ENCODE data around the gene BRD7.

BRD7 gene

DNA sequence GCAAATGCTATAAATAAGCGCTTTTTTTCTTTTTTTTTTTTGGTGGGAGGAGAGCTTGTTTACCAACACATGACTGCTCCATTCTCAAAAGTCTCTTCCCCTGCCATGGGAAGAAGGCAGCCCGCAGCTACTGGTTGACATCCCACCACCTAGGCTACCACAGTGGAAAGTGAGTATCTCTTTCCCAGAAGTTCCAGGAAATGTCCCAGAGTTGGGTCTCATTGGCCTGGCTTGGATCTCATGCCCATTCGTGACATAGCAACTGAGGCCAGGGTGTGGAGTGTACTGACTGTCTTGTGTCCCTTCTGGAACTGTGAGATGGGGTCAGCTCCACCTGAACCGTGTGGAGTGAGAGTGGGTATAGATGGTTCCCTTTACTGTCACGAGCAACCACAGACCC lies 29.5 kb upstream of the BRD7 start:
- Mint-ChIP-seq H3K9me3 (no peaks in the 10 kb centered on the region), H3K4me3 (no peak overlapping the region), H3K27me3 (ENCODE audit: low read depth, poor library complexity) (no peaks in the 10 kb centered on the region), H3K4me1 (peaks cover 42% of the 10 kb centered on the region), H3K27ac (no peak overlapping the region), H3K36me3 (ENCODE audit: low read depth) (no peaks in the 10 kb centered on the region)
- no peak for DNase-seq
- no peak for TF ChIP-seq CTCF (IDR thresholded peaks at IDR 0.05)

GRCh38 chr16:50396761-50397535 lies 28.2 kb upstream of the BRD7 start:
- no peak for DNase-seq
- Mint-ChIP-seq H3K9me3 (no peaks in the 10 kb centered on the region), H3K4me3 (no peak overlapping the region), H3K36me3 (ENCODE audit: low read depth) (no peaks in the 10 kb centered on the region), H3K27me3 (ENCODE audit: low read depth, poor library complexity) (no peaks in the 10 kb centered on the region), H3K4me1 (peaks cover 47% of the 10 kb centered on the region), H3K27ac (peak overlapping the region; percentile 90)
- TF ChIP-seq CTCF (IDR thresholded peaks at IDR 0.05) = no peak

- no peak for TF ChIP-seq CTCF (IDR thresholded peaks at IDR 0.05)
- Mint-ChIP-seq H3K27me3 (ENCODE audit: low read depth, poor library complexity) (no peaks in the 10 kb centered on the region), H3K36me3 (ENCODE audit: low read depth) (no peaks in the 10 kb centered on the region)
Measured at GRCh38 chr16:50395763-50396710, 27.2 kb upstream of the BRD7 start.

GRCh38 chr16:50393858-50394802 lies 25.3 kb upstream of the BRD7 start:
- TF ChIP-seq CTCF (IDR thresholded peaks at IDR 0.05) = no peak
- H3K27ac Mint-ChIP-seq = peak overlapping the region; percentile 5
- no peak overlapping the region for H3K4me3 Mint-ChIP-seq
- peaks cover 70% of the 10 kb centered on the region for H3K4me1 Mint-ChIP-seq
- no peaks in the 10 kb centered on the region for H3K9me3 Mint-ChIP-seq
- DNase-seq = no peak
- H3K36me3 Mint-ChIP-seq (ENCODE audit: low read depth) = no peaks in the 10 kb centered on the region
- H3K27me3 Mint-ChIP-seq (ENCODE audit: low read depth, poor library complexity) = no peaks in the 10 kb centered on the region

More at GRCh38 chr16:50395763-50396710, 27.2 kb upstream of the BRD7 start:
- no peak overlapping the region for H3K4me3 Mint-ChIP-seq
- DNase-seq = no peak
- no peak overlapping the region for H3K27ac Mint-ChIP-seq
- H3K9me3 Mint-ChIP-seq = no peaks in the 10 kb centered on the region
- H3K4me1 Mint-ChIP-seq = peaks cover 56% of the 10 kb centered on the region

- DNase-seq = no peak
- H3K36me3 Mint-ChIP-seq (ENCODE audit: low read depth) = no peaks in the 10 kb centered on the region
- H3K4me1 Mint-ChIP-seq = peaks cover 75% of the 10 kb centered on the region
- H3K27ac Mint-ChIP-seq = peak overlapping the region; percentile 64
- no peak for TF ChIP-seq CTCF (IDR thresholded peaks at IDR 0.05)
- no peaks in the 10 kb centered on the region for H3K9me3 Mint-ChIP-seq
- peaks cover 4% of the 10 kb centered on the region for H3K27me3 Mint-ChIP-seq (ENCODE audit: low read depth, poor library complexity)
- H3K4me3 Mint-ChIP-seq = no peak overlapping the region
Measured at GRCh38 chr16:50393416-50393815, 24.6 kb upstream of the BRD7 start.

Measured in nephron progenitor cell (in vitro differentiated cells).